Trophoblast cell (in vitro differentiated cells and primary cell): Measurements from ENCODE around the gene LMAN2.

ENCODE experiments used
- DNase-seq, 2 donors: peaks; one replicate each; pipeline ENCODE4 v3.0.0-alpha.2; 2016
- H2AFZ ChIP-seq: 2 replicates; pipeline ENCODE4 v1.6.1; 2013; ENCODE audit warnings: low read length, moderate library complexity, mild to moderate bottlenecking; ENCODE audit not compliant: insufficient read depth, poor library complexity
- H2AK5ac ChIP-seq: 2 replicates; pipeline ENCODE4 v1.6.1; 2013; ENCODE audit warnings: mild to moderate bottlenecking, low read length
- H2BK120ac ChIP-seq: 2 replicates; pipeline ENCODE4 v1.6.1; 2013; ENCODE audit warnings: low read length, mild to moderate bottlenecking, moderate library complexity; ENCODE audit not compliant: insufficient read depth, poor library complexity
- H2BK12ac ChIP-seq: 2 replicates; pipeline ENCODE4 v1.6.1; 2013; ENCODE audit warnings: mild to moderate bottlenecking, low read length, moderate library complexity
- H2BK5ac ChIP-seq: 2 replicates; pipeline ENCODE4 v1.6.1; 2013; ENCODE audit warnings: low read length, low read depth, moderate library complexity, mild to moderate bottlenecking; ENCODE audit not compliant: poor library complexity
- H3K14ac ChIP-seq: 2 replicates; pipeline ENCODE4 v1.6.1; 2013; ENCODE audit warnings: mild to moderate bottlenecking, low read length
- H3K18ac ChIP-seq: 2 replicates; pipeline ENCODE4 v1.6.1; 2013; ENCODE audit warnings: mild to moderate bottlenecking, low read length
- H3K23ac ChIP-seq: 2 replicates; pipeline ENCODE4 v1.6.1; 2013; ENCODE audit warnings: low read length
- H3K27ac ChIP-seq: 2 replicates; pipeline ENCODE4 v1.5.1; 2013; ENCODE audit warnings: low read depth, mild to moderate bottlenecking, inconsistent platforms, low read length, moderate library complexity
- H3K27me3 ChIP-seq: 2 replicates; pipeline ENCODE4 v1.6.1; 2013; ENCODE audit warnings: inconsistent platforms, mild to moderate bottlenecking, low read length, moderate library complexity; ENCODE audit not compliant: insufficient read depth
- H3K36me3 ChIP-seq, 2 experiments: 1 replicate in 1 of 2; 2 replicates in 1 of 2; pipeline ENCODE4 v1.6.1; 2013; ENCODE audit warnings: low read length in 2 of 2, mild to moderate bottlenecking in 2 of 2, moderate library complexity in 1 of 2; ENCODE audit not compliant: insufficient read depth in 2 of 2, control insufficient read depth in 1 of 2
- H3K4ac ChIP-seq: 2 replicates; pipeline ENCODE4 v1.6.1; 2013; ENCODE audit warnings: low read depth, mild to moderate bottlenecking, low read length, moderate library complexity
- H3K4me1 ChIP-seq, 2 experiments: 1 replicate in 1 of 2; 2 replicates in 1 of 2; pipeline ENCODE4 v1.6.1; 2013; ENCODE audit warnings: low read length in 2 of 2, mild to moderate bottlenecking in 2 of 2, moderate library complexity in 1 of 2; ENCODE audit not compliant: insufficient read depth in 2 of 2, control insufficient read depth in 1 of 2
- H3K4me2 ChIP-seq: 2 replicates; pipeline ENCODE4 v1.6.1; 2013; ENCODE audit warnings: inconsistent platforms, mild to moderate bottlenecking, low read length, moderate library complexity
- H3K4me3 ChIP-seq: 2 replicates; pipeline ENCODE4 v1.5.1; 2013; ENCODE audit warnings: mild to moderate bottlenecking, low read depth, low read length, inconsistent platforms
- H3K79me1 ChIP-seq: one replicate; pipeline ENCODE4 v1.6.1; 2013; ENCODE audit warnings: low read length
- H3K79me2 ChIP-seq: 2 replicates; pipeline ENCODE4 v1.6.1; 2013; ENCODE audit warnings: low read length, mild to moderate bottlenecking; ENCODE audit not compliant: control insufficient read depth, insufficient read depth, poor library complexity
- H3K9ac ChIP-seq: 2 replicates; pipeline ENCODE4 v1.6.1; 2013; ENCODE audit warnings: mild to moderate bottlenecking, low read length
- H3K9me3 ChIP-seq: 2 replicates; pipeline ENCODE4 v1.6.1; 2013; ENCODE audit warnings: low read depth, mild to moderate bottlenecking, control low read depth, inconsistent platforms, low read length; ENCODE audit not compliant: insufficient read depth
- H4K12ac ChIP-seq: 2 replicates; pipeline ENCODE4 v1.6.1; 2013; ENCODE audit warnings: low read depth, mild to moderate bottlenecking, low read length, moderate library complexity
- H4K8ac ChIP-seq: 2 replicates; pipeline ENCODE4 v1.6.1; 2013; ENCODE audit warnings: low read depth, mild to moderate bottlenecking, low read length, moderate library complexity
- H4K91ac ChIP-seq: one replicate; pipeline ENCODE4 v1.6.1; 2013; ENCODE audit warnings: low read depth, mild to moderate bottlenecking, low read length, moderate library complexity
- WGBS: extraction: QIAGEN DNeasy Blood & Tissue Kit; methylation state at CpG from one replicate; pipeline ENCODE4 v1.1.7; 2013; ENCODE audit warnings: missing lambda C conversion rate; ENCODE audit not compliant: insufficient read length, insufficient coverage; ENCODE audit errors: extremely low coverage; 5-methylcytosine and 5-hydroxymethylcytosine counted together

The LMAN2 gene

GRCh38 chr5:177313561-177314259 lies 37.8 kb downstream of the LMAN2 start:
- no peak overlapping the region for H3K4me2 ChIP-seq
- peaks cover 10% of the 10 kb centered on the region for H3K79me1 ChIP-seq
- H2BK12ac ChIP-seq = no peak overlapping the region
- no peak overlapping the region for H4K8ac ChIP-seq
- H3K4ac ChIP-seq = no peak overlapping the region
- H3K23ac ChIP-seq = no peak overlapping the region
- no peak overlapping the region for H2BK5ac ChIP-seq
- H3K27ac ChIP-seq = no peak overlapping the region
- no peak overlapping the region for H4K12ac ChIP-seq
- DNase-seq = no peak
- WGBS = no CpG with 5 or more reads among the region's 15 CpGs
- peaks cover 11 to 19% of the 10 kb centered on the region in 2 experiments for H3K4me1 ChIP-seq
- peaks cover 5 to 6% of the 10 kb centered on the region in 2 experiments for H3K36me3 ChIP-seq
- H3K4me3 ChIP-seq = no peak overlapping the region
- no peaks in the 10 kb centered on the region for H3K27me3 ChIP-seq
- H2AK5ac ChIP-seq = no peak overlapping the region
- no peak overlapping the region for H3K9ac ChIP-seq
- no peak overlapping the region for H3K18ac ChIP-seq
- H2BK120ac ChIP-seq = no peak overlapping the region
- no peak overlapping the region for H4K91ac ChIP-seq
- no peaks in the 10 kb centered on the region for H3K9me3 ChIP-seq
- H3K79me2 ChIP-seq = peaks cover 4% of the 10 kb centered on the region
- H2AFZ ChIP-seq = no peak overlapping the region
- H3K14ac ChIP-seq = no peak overlapping the region

GRCh38 chr5:177312649-177313181 lies 38.8 kb downstream of the LMAN2 start:
- H3K4ac ChIP-seq = no peak overlapping the region
- H3K9me3 ChIP-seq = no peaks in the 10 kb centered on the region
- no CpG with 5 or more reads among the region's 19 CpGs for WGBS

GRCh38 chr5:177311723-177312648 lies 39.5 kb downstream of the LMAN2 start, which contains the start of gene MXD3:
MXD3 (minus strand) TSS chr5:177311898; CDS start chr5:177311830, 68 bp downstream.
- Histone ChIP-seq H3K27ac (no peak within 1 kb of the TSS), H3K79me1 (peaks cover 10% of the 10 kb centered on the region), H3K4ac (peak within 1 kb of the TSS; percentile 14), H3K9ac (peak within 1 kb of the TSS; percentile 54), H3K18ac (peak within 1 kb of the TSS; percentile 62), H3K14ac (peak within 1 kb of the TSS; percentile 65), H3K4me2 (peak within 1 kb of the TSS; percentile 86), H4K12ac (peak within 1 kb of the TSS; percentile 66), H2BK5ac (peak within 1 kb of the TSS; percentile 34), H3K27me3 (no peaks in the 10 kb centered on the region), H3K4me3 (peak within 1 kb of the TSS; percentile 73), H3K36me3 (peaks cover 10 to 13% of the 10 kb centered on the region in 2 experiments), H2BK12ac (no peak within 1 kb of the TSS), H3K23ac (no peak within 1 kb of the TSS), H4K91ac (peak within 1 kb of the TSS; percentile 50), H2AFZ (peak within 1 kb of the TSS; percentile 81), H3K79me2 (peaks cover 4% of the 10 kb centered on the region), H2BK120ac (peak within 1 kb of the TSS; percentile 30), H4K8ac (peak within 1 kb of the TSS; percentile 54), H3K9me3 (no peaks in the 10 kb centered on the region), H2AK5ac (peak within 1 kb of the TSS; percentile 47), H3K4me1 (peaks cover 11 to 19% of the 10 kb centered on the region in 2 experiments)
- DNase-seq = peak; percentile 95 to 96
- WGBS = no CpG with 5 or more reads among the region's 78 CpGs

More at GRCh38 chr5:177312649-177313181, 38.8 kb downstream of the LMAN2 start:
- no peak overlapping the region for H3K27ac ChIP-seq
- peaks cover 11 to 19% of the 10 kb centered on the region in 2 experiments for H3K4me1 ChIP-seq
- peak overlapping the region; percentile 60 for H2AFZ ChIP-seq
- peak in 1 of 2 donors; percentile 20 for DNase-seq
- peak overlapping the region; percentile 33 for H2AK5ac ChIP-seq
- no peak overlapping the region for H3K23ac ChIP-seq
- H2BK12ac ChIP-seq = no peak overlapping the region
- no peaks in the 10 kb centered on the region for H3K27me3 ChIP-seq
- H3K9ac ChIP-seq = no peak overlapping the region
- H4K8ac ChIP-seq = peak overlapping the region; percentile 54
- peak overlapping the region; percentile 63 for H4K12ac ChIP-seq
- H3K14ac ChIP-seq = peak overlapping the region; percentile 39
- peaks cover 7% of the 10 kb centered on the region in 2 experiments for H3K36me3 ChIP-seq
- peak overlapping the region; percentile 23 for H3K4me3 ChIP-seq
- peak overlapping the region; percentile 20 for H4K91ac ChIP-seq
- H3K4me2 ChIP-seq = peak overlapping the region; percentile 86
- H3K79me1 ChIP-seq = peaks cover 10% of the 10 kb centered on the region
- no peak overlapping the region for H2BK120ac ChIP-seq
- peak overlapping the region; percentile 21 for H2BK5ac ChIP-seq
- H3K18ac ChIP-seq = no peak overlapping the region
- H3K79me2 ChIP-seq = peaks cover 4% of the 10 kb centered on the region

- H3K4me1 ChIP-seq = peaks cover 11 to 19% of the 10 kb centered on the region in 2 experiments
Observed at GRCh38 chr5:177311392-177311722, 40.1 kb downstream of the LMAN2 start.

More at GRCh38 chr5:177311392-177311722, 40.1 kb downstream of the LMAN2 start:
- Histone ChIP-seq H3K79me2 (peaks cover 4% of the 10 kb centered on the region), H2AFZ (peak overlapping the region; percentile 81), H3K36me3 (peaks cover 15 to 19% of the 10 kb centered on the region in 2 experiments), H4K8ac (peak overlapping the region; percentile 20), H3K27ac (no peak overlapping the region), H3K9ac (peak overlapping the region; percentile 4), H2BK120ac (no peak overlapping the region), H2AK5ac (peak overlapping the region; percentile 47), H3K18ac (peak overlapping the region; percentile 62), H3K27me3 (no peaks in the 10 kb centered on the region), H3K4me3 (peak overlapping the region; percentile 73), H4K91ac (peak overlapping the region; percentile 50), H3K14ac (peak overlapping the region; percentile 65), H2BK12ac (no peak overlapping the region), H2BK5ac (peak overlapping the region; percentile 12), H3K4me2 (peak overlapping the region; percentile 86), H3K4ac (peak overlapping the region; percentile 14), H3K23ac (no peak overlapping the region), H3K9me3 (no peaks in the 10 kb centered on the region), H3K79me1 (peaks cover 10% of the 10 kb centered on the region), H4K12ac (peak overlapping the region; percentile 66)
- no CpG with 5 or more reads among the region's 23 CpGs for WGBS
- peak; percentile 63 to 75 for DNase-seq
